Stimulated activated CD8-positive, alpha-beta memory T cell treated with anti-CD3 and anti-CD28 coated beads, Interleukin-4, amount 100 ng/mL, for 48 hours (primary cell): Measurements from ENCODE around the gene MTMR1.

Experiments used
- DNase-seq: peaks from one replicate; pipeline ENCODE4 v3.0.0-alpha.2; 2020

Gene MTMR1

GRCh38 chrX:150697641-150698040, 4.4 kb downstream of the MTMR1 start:
- no peak for DNase-seq

GRCh38 chrX:150698981-150699380, 5.8 kb downstream of the MTMR1 start:
- DNase-seq = no peak

- DNase-seq = no peak
These were observed 6.9 kb downstream of the MTMR1 start for GRCh38 chrX:150700107-150700506.

- no peak for DNase-seq
These were observed 8.2 kb downstream of the MTMR1 start for GRCh38 chrX:150701377-150701776.

- DNase-seq = no peak
These were observed 9.9 kb downstream of the MTMR1 start for GRCh38 chrX:150702966-150703694.

- no peak for DNase-seq
These were observed 10.4 kb downstream of the MTMR1 start for GRCh38 chrX:150703695-150703974.

GRCh38 chrX:150704030-150704613, 10.9 kb downstream of the MTMR1 start:
- DNase-seq = peak; percentile 45

GRCh38 chrX:150712619-150713018, 19.4 kb downstream of the MTMR1 start:
- DNase-seq = no peak

GRCh38 chrX:150715184-150715583, 22.0 kb downstream of the MTMR1 start:
- DNase-seq = no peak

- DNase-seq = no peak
These were observed 26.4 kb downstream of the MTMR1 start for GRCh38 chrX:150719621-150720020.

GRCh38 chrX:150729956-150730355, 36.8 kb downstream of the MTMR1 start:
- no peak for DNase-seq

- DNase-seq = no peak
These were observed 37.5 kb downstream of the MTMR1 start for GRCh38 chrX:150730719-150731118.

GRCh38 chrX:150731795-150732194, 38.6 kb downstream of the MTMR1 start:
- DNase-seq = peak; percentile 70

- no peak for DNase-seq
These were observed 43.3 kb downstream of the MTMR1 start for GRCh38 chrX:150736475-150736874.

GRCh38 chrX:150752124-150752523, 58.9 kb downstream of the MTMR1 start:
- DNase-seq = no peak

GRCh38 chrX:150753357-150753756, 60.2 kb downstream of the MTMR1 start:
- DNase-seq = no peak

GRCh38 chrX:150753968-150754367, 60.8 kb downstream of the MTMR1 start:
- no peak for DNase-seq

GRCh38 chrX:150757371-150757770, 64.2 kb downstream of the MTMR1 start:
- DNase-seq = no peak

- no peak for DNase-seq
These were observed 66.6 kb downstream of the MTMR1 start for GRCh38 chrX:150759568-150760416.

GRCh38 chrX:150761176-150761818, 68.1 kb downstream of the MTMR1 start:
- DNase-seq = no peak

- no peak for DNase-seq
These were observed 68.6 kb downstream of the MTMR1 start for GRCh38 chrX:150761819-150762216.

- DNase-seq = no peak
These were observed 69.3 kb downstream of the MTMR1 start for GRCh38 chrX:150762258-150763165.
